VCaP (cell line): ENCODE data around the gene SERHL2.

ENCODE experiments used
- H3K27ac ChIP-seq: fragments of 450-650 bp; 2 replicates; pipeline ENCODE4 v1.5.1; 2017
- CTCF ChIP-seq: fragments of 450-650 bp; conservative IDR thresholded peaks from 2 replicates; pipeline ENCODE4 v1.5.1; 2017; ENCODE audit warnings: mild to moderate bottlenecking, moderate library complexity

Gene SERHL2

GRCh38 chr22:42582987-42583386 is 29.2 kb downstream of the SERHL2 start:
- no peak overlapping the region for H3K27ac ChIP-seq
- TF ChIP-seq CTCF, result no peak

DNA sequence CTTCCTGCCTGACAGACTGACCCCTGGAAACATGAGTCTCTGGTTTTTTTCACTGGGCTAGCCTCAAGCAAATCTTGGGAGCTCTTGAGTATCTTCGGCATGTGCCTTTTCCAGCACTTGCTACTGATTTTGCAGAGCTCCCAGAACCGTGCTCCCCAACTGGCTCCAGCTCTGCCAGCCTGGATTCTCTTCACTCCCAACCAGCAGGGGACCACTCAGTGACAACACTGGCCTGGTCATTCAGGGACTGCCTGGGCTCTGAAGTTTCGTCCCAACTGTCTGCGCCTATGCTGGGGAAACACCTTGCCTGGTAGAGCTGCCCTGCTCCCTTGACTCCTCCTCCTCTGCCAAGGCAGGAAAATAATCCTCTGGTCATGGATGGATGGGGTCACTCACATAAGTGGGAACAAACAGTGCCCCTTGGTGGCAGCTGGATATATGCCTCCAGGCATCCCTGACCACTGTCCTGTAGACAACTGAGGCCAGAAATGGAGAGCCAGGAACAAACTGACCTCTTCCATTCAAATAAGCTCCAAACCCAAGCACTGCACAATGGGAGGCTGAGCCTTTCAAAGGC is 30.7 kb downstream of the SERHL2 start:
- H3K27ac ChIP-seq, result no peak overlapping the region
- no peak for TF ChIP-seq CTCF

DNA sequence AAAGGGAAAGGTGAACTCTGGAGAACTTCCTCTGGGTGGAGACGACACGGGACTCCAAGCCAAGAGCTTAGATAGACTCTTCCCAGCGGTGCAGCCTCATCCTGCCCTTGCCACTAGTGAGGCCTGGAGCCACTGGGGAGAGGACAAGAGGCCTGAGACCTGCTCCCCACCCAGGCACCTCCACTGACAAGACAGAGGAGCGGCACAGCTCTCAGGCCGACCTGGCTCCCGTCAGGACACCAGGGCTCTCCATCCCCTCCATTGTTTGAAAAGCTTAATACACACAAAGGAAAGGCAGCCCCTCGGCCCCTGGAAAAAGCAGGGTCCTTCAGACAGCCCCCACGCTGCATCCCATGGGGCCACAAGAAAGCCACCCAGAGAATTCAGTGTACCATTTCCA is 31.3 kb downstream of the SERHL2 start:
- no peak for TF ChIP-seq CTCF
- no peak overlapping the region for H3K27ac ChIP-seq

- no peak overlapping the region for H3K27ac ChIP-seq
- no peak for TF ChIP-seq CTCF
Observed at GRCh38 chr22:42586381-42586780, 32.6 kb downstream of the SERHL2 start.

DNA sequence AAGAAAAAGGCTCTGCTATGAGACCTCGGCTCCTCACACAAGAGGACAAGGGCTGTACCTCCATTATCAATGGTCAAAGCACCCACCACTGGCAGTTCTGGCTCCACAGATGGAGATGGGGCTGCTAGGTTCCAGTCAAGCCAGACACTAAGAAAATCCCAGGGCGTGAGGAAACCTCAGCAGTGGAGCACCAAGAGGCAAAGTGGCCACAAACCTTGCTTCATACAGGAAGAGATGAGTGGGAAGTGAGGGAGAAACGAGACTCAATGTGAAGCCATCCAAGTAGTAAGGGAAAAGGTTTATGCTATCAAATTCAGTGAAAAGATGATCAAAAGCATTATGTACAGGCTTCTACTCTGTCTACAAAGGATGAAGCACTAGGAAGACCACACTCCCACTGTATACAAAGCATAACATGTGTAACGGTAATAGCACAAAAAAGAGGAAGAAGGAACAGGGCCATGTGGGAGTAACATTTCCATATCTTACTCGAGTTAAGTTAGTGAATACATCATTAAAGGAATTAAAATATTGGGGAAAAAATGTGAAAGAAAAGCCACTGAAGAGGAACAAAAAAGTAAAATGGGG is 33.9 kb downstream of the SERHL2 start:
- TF ChIP-seq CTCF, result no peak
- no peak overlapping the region for H3K27ac ChIP-seq

GRCh38 chr22:42591987-42592386 is 38.2 kb downstream of the SERHL2 start:
- TF ChIP-seq CTCF, result no peak
- 0 out of 2 replicates have a peak overlapping the region, but pooled peaks have one; percentile 5 for H3K27ac ChIP-seq

DNA sequence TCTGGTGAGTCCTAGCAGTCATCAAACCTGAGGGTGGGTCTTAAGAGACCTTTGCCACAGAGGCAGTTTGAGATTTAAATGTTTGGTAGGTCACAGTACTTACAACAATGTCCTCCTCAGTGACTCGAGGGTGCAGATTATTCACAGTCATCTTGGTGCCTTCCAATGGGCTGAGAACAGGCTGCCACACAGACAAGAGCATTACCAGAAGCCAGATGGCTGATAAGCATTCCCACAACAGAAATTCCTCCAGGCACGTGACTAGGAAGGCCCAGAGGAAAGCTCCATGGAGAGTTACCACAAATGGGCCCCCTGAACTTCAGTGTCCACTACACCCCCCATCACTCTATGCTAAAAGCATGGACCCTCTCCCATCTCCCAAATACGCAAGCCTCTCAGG is 41.7 kb downstream of the SERHL2 start:
- H3K27ac ChIP-seq, result no peak overlapping the region
- no peak for TF ChIP-seq CTCF
